Measurements from ENCODE around the gene FGF14.

DNA sequence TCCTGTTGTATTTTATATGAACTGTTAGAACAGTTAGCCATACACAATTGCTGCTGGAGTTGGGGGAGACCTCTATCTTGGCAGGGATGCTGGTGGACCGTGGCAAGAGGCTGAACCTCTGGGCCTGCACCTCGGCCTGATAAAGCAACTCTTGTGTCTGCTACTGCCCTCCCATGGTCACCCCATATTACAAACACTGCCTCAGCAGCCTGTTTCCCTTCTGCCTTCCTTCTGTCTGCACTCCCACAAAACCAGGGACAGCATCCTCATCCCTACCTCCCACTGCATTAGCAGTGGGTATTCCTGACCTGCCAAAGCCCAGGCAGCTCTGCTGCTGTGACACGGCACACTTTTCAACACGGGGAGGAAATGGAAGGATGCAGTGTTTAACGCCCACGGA is 456.4 kb downstream of the FGF14 start:
- TF ChIP-seq, protein P1, sequence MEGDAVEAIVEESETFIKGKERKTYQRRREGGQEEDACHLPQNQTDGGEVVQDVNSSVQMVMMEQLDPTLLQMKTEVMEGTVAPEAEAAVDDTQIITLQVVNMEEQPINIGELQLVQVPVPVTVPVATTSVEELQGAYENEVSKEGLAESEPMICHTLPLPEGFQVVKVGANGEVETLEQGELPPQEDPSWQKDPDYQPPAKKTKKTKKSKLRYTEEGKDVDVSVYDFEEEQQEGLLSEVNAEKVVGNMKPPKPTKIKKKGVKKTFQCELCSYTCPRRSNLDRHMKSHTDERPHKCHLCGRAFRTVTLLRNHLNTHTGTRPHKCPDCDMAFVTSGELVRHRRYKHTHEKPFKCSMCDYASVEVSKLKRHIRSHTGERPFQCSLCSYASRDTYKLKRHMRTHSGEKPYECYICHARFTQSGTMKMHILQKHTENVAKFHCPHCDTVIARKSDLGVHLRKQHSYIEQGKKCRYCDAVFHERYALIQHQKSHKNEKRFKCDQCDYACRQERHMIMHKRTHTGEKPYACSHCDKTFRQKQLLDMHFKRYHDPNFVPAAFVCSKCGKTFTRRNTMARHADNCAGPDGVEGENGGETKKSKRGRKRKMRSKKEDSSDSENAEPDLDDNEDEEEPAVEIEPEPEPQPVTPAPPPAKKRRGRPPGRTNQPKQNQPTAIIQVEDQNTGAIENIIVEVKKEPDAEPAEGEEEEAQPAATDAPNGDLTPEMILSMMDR (IDR thresholded peaks at IDR 0.05) = no peak
- TF ChIP-seq POLR2A (IDR thresholded peaks at IDR 0.05) (no peak), EP300 (IDR thresholded peaks at IDR 0.05) (no peak)
